Middle frontal gyrus (tissue), 1 donor: ENCODE measurements around the gene EPHA6.

Experiments
- DNase-seq: peaks from one replicate; pipeline ENCODE4 v3.0.0-alpha.2; 2015; ENCODE audit warnings: low spot score; ENCODE audit errors: extremely low spot score

The EPHA6 gene

DNA sequence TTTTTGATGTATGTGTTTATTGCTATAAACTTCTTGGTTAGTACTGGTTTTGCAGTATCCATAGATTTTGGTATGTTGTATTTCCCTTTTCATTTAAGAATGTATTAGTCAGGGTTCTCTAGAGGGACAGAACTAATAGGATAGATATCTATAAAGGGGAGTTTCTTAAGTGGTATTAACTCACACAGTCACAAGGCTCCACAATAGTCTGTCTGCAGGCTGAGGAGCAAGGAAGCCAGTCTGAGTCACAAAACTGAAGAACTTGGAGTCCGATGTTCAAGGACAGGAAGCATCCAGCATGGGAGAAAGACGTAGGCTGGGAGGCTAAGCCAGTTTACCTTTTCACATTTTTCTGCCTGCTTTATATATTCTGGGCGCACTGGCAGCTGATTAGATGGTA is 958.5 kb downstream of the EPHA6 start:
- DNase-seq: no peak

DNA sequence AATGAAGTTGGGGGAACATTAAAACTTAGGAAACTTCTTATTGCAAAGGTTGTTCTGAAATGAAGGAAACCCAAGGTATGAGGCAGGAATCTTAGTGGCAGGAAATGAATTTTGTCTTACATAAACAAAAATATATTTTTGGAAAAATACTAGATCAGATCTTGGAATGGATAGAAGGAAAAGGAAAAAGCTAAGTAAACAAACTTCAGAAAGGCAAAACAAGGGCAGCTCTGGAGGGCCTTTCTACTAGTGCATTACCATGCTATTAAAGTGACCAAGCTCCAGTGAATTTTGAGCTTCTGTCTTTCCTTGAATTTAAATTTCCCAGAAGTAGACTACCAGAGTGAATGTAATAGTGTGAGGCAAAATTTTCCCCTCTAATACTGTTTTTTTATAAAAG is 963.8 kb downstream of the EPHA6 start:
- no peak for DNase-seq

DNA sequence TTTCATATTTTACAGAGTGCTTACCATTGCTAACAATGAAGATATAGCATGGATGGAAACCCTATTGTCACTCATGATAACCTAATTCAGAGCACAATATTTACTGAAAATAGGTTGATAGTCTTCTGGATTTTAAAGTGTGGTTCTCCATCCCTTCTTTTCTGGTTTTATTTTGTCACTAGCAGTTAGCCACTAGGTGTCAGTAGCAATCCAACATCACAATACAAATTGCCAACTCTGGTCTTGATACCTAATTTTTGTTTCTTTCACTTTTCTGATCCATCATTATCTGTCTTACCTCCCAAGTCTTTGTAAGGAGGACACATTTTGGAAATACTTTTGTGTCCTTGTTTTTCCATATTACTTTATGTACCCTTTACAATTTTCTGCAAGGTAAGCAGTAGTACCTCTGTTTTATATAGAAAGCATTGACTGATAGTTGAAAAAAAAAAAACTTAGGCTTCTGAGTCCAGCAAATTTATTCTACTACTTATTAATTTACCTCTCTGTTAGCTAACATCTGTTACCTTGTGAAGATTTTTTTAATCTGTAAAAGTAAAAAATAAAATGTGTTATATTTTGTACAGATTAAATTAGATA is 979.1 kb downstream of the EPHA6 start:
- DNase-seq: peak; percentile 36

DNA sequence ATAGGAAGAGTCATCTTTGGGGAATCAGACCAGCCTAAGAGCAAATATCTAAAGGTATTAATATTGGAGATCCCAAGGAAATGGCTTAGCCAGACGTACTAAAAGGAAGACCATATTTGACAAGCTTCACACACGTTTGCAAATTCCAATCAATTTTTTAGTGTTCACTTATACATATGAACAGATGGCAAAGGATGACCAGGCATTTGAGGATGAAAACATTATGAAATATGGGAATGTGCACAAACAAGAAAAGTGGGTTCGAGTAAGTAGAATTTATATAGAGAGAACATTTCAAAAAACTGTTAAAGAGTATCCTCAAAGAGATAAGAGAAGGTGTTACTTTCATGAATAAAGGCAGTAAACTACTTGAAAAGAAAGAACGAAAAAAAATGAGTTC is 981.6 kb downstream of the EPHA6 start:
- DNase-seq: no peak
